Fibroblast of pulmonary artery (primary cell): ENCODE data around the gene TOM1L2.
"Not testable (repeated sequence)": the region's sequence is repeated elsewhere in the genome, so short reads cannot be mapped to it uniquely, and the experiment has no call there.

Source experiments
- DNase-seq: peaks from one replicate; pipeline ENCODE4 v3.0.0-alpha.2; 2010; ENCODE audit warnings: low read depth
- H3K4me3 ChIP-seq: replicated peaks from 2 replicates; pipeline ENCODE4 v1.5.1; 2011; ENCODE audit warnings: low read depth, mild to moderate bottlenecking, control low read depth, low read length, moderate library complexity
- TF ChIP-seq, protein P1 (sequence below): IDR thresholded peaks from 2 replicates; pipeline ENCODE4 v1.5.1; 2011; ENCODE audit warnings: mild to moderate bottlenecking, control low read depth, low read length, inconsistent platforms; ENCODE audit errors: missing control alignments

The TOM1L2 gene

DNA sequence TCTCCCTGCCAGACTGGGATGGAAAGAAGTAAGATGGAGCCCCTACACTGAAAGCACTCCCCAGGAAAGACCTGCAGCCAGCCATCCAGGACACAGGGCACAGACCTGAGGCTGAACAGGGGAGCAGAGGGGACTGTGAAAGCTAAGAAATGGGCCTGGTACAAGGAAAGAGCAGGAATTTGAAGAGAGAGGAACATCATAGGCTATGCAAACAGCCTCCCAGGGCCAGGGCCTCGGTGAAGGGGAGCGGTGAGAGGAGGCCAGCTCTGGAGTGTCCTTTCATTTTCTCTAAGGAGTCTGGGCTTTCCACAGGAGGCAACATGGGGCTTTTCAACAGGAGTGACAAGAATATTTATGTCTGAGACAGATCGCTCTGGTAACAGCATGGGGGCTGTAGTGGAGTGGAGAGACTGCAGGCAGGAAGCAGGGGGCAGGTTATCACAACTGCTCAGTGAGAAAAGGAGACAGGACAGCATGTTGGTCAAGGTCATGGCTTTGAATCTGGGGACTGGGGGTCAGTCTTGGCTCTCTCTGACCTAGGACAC lies 50.1 kb downstream of the TOM1L2 start:
- no peak overlapping the region for H3K4me3 ChIP-seq
- TF ChIP-seq, protein P1, sequence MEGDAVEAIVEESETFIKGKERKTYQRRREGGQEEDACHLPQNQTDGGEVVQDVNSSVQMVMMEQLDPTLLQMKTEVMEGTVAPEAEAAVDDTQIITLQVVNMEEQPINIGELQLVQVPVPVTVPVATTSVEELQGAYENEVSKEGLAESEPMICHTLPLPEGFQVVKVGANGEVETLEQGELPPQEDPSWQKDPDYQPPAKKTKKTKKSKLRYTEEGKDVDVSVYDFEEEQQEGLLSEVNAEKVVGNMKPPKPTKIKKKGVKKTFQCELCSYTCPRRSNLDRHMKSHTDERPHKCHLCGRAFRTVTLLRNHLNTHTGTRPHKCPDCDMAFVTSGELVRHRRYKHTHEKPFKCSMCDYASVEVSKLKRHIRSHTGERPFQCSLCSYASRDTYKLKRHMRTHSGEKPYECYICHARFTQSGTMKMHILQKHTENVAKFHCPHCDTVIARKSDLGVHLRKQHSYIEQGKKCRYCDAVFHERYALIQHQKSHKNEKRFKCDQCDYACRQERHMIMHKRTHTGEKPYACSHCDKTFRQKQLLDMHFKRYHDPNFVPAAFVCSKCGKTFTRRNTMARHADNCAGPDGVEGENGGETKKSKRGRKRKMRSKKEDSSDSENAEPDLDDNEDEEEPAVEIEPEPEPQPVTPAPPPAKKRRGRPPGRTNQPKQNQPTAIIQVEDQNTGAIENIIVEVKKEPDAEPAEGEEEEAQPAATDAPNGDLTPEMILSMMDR, result no peak
- no peak for DNase-seq

DNA sequence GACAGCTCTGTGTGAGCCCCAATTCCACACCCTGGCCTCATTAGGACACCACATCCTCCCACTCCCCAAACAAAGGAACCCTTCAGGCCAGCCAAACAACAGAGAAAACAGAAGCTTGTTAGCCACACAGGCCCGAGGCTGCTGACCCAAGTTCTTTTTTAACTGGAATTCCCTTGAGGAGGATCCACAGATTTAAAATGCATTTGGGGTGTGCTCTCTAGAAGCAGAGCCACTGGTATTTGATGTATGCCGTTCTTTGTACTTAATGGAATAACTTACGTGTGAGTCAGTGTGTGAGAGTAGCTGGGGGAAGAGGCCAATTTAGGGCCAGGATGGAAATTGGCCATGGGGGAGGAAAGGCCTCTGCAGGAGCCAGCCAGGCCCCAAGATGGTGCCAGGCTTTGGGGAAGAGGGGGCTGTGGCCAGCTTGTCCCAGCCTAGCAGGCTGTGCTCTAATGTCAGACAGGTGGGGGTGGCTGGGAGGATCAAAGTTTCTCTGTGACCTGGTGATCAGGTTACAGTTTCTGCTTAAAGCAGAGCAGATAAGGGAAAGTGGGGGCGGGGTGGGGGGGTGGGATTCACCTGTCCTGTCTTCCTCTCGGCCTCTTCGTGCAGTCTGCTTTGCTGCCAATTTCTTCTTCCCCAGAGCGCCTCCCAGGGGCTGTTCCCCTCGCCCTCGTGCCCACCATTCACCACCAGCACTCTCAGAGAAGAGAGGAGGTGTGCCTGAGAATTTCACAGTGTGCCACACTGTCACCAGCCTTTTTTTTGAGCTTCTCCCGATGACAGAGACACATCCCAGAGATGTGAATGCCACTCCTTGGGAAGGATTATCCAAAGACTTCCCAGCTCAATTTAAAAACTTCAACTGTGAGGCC lies 50.8 kb downstream of the TOM1L2 start:
- DNase-seq, result peak; percentile 93

DNA sequence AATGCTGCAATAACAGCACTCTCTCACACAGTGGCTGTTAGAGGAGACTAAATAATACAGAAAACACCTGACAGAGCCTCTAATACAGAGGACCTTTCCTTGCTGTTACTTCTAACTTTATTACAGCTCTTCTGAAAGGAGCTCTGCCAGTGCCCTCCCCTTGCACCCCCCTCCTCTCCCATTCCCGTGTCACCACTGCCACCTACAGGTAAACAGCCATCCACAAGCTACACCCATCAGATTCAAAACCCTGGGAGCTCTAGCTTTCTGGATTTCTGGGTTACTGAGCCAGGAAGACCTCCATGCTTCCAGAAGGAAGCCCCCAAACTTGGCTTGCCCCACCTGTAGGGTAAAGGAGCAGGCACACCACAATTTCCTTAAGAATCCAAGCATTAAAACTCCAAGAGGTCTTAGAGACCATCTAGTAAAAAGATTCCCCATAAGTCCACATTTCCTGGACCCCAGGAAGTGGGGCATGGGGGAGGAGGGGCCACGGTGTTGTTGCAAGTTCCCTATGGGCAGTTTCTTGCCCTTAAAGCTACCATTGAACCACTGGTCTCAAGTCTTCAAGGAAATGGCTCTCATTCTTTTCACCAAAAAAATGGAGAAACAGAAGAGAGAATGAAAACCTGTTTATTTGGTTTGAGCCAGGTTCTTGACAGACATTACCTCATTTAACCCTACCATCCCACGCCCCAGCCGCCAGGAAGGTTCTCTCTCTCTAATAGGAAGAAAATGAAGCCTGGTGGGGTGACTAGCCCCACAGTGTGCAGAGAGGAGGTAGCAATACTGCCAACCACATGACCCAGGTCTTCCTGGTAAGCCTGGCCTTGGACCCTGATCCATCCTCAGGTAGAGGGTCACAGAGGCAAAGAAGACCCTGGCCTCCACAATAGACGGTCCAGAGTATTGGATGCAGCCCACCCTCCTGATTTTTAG lies 52.8 kb downstream of the TOM1L2 start:
- peak; percentile 82 for DNase-seq
- TF ChIP-seq, protein P1, result peak; percentile 90
- no peak overlapping the region for H3K4me3 ChIP-seq

More for the DNA sequence above, 50.8 kb downstream of the TOM1L2 start:
- TF ChIP-seq, protein P1, result no peak
- no peak overlapping the region for H3K4me3 ChIP-seq

DNA sequence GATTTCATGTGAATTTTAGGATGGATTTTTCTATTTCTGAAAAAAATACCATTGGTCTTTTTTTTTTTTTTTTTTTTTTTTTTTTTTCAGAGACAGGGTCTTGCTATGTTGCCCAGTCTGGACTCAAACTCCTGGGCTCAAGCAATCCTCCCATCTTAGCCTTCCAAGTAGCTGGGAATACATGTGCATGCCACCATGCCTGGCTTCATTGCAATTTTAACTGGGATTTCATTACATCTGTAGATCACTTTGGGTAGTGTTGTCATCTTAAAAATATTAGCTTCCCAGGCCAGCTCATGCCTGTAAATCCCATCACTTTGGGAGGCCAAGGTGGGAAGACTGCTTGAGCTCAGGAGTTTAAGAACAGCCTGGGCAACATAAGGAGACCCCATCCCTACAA lies 54.8 kb downstream of the TOM1L2 start:
- H3K4me3 ChIP-seq, result no peak overlapping the region
- TF ChIP-seq, protein P1, result no peak
- no peak for DNase-seq

DNA sequence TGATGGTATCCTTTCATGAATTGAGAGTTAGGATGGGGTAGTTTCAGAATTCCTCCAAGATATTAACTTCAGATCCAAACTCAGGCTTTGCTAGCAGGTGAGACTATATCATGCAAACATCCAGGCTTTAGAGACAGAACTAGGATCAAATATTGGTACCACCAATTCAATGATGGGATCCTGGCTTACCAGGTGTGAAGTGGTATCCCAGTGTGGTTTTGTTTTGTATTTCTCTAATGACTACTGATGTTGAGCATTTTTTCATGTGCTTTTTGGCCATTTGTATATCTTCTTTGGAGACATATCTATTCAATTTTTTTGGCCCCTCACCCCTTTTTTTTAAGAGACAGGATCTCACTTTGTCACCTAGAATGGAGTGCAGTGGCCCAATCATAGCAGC lies 57.0 kb downstream of the TOM1L2 start:
- no peak for DNase-seq
- TF ChIP-seq, protein P1, result no peak

DNA sequence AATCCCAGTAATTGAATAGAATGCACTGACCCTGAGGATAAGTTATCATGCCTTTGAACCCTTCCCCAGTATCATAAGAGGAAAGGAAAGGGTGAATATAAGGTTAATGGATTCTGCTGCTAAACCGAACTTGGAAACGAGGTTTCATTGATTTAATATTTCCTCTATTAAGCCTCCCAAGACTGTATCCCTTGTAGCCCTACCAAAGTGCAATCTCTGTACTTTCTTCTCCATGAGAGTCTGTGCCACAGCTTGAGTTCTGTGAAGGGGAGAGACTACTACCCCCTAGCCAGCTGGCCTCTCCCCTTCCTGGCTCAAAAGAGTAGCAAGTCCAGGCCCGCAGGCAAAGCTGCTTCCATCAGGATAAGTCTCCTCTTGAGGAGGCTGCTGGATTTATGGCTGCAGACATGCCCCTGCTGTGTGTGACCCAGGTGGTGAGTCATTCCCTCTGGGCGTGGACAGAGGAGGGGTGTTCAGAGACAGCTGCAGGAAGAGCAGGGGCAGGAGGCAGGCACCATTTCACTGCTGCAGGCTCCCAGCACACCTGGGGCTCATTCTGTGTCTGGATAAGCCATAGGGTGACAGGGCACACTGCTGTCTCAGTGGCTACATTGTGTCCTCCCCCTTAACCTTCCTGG lies 58.4 kb downstream of the TOM1L2 start:
- TF ChIP-seq, protein P1, result no peak
- DNase-seq, result peak; percentile 76
- H3K4me3 ChIP-seq, result no peak overlapping the region

More for the DNA sequence above, 57.0 kb downstream of the TOM1L2 start:
- no peak overlapping the region for H3K4me3 ChIP-seq

DNA sequence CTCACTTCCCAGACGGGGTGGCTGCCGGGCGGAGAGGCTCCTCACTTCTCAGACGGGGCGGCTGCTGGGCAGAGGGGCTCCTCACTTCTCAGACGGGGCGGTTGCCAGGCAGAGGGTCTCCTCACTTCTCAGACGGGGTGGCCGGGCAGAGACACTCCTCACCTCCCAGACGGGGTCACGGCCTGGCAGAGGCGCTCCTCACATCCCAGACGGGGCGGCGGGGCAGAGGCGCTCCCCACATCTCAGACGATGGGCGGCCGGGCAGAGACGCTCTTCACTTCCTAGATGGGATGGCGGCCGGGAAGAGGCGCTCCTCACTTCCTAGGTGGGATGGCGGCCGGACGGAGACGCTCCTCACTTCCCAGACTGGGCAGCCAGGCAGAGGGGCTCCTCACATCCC lies 59.9 kb downstream of the TOM1L2 start:
- DNase-seq, H3K4me3 ChIP-seq: not testable (repeated sequence)
